Astrocyte (in vitro differentiated cells and primary cell): ENCODE results near the gene INCENP.
"Not testable (repeated sequence)": the region's sequence is repeated elsewhere in the genome, so short reads cannot be mapped to it uniquely, and the experiment has no call there.

Experiments
- EZH2 ChIP-seq: IDR thresholded peaks from 2 replicates; pipeline ENCODE4 v1.6.1; 2012; ENCODE audit warnings: mild to moderate bottlenecking, low read length, inconsistent platforms; ENCODE audit not compliant: insufficient read depth
- TF ChIP-seq, protein P1 (sequence below): IDR thresholded peaks from 2 replicates; pipeline ENCODE4 v1.5.1; 2011; ENCODE audit warnings: low read depth, mild to moderate bottlenecking, inconsistent platforms, low read length, moderate library complexity; ENCODE audit not compliant: insufficient read depth

DNA sequence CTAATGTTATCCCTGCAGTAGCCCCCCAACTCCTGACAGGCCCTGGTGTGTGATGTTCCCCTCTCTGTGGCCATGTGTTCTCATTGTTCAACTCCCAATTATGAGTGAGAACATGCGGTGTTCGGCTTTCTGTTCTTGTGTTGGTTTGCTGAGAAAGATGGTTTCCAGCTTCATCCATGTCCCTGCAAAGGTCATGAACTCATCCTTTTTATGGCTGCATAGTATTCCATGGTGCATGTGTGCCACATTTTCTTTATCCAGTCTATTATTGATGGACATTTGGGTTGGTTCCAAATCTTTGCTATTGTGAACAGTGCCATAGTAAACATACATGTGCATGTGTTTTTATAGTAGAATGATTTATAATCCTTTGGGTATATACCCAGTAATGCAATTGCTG lies 73.6 kb downstream of the INCENP start:
- TF ChIP-seq, protein P1, sequence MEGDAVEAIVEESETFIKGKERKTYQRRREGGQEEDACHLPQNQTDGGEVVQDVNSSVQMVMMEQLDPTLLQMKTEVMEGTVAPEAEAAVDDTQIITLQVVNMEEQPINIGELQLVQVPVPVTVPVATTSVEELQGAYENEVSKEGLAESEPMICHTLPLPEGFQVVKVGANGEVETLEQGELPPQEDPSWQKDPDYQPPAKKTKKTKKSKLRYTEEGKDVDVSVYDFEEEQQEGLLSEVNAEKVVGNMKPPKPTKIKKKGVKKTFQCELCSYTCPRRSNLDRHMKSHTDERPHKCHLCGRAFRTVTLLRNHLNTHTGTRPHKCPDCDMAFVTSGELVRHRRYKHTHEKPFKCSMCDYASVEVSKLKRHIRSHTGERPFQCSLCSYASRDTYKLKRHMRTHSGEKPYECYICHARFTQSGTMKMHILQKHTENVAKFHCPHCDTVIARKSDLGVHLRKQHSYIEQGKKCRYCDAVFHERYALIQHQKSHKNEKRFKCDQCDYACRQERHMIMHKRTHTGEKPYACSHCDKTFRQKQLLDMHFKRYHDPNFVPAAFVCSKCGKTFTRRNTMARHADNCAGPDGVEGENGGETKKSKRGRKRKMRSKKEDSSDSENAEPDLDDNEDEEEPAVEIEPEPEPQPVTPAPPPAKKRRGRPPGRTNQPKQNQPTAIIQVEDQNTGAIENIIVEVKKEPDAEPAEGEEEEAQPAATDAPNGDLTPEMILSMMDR, result not testable (repeated sequence)
- not testable (repeated sequence) for TF ChIP-seq EZH2
